GM21528 (cell line): Measurements from ENCODE around the gene TNIK.
"Not testable (repeated sequence)": the region's sequence is repeated elsewhere in the genome, so short reads cannot be mapped to it uniquely, and the experiment has no call there.

Experiments used
- ATAC-seq: cut with Tn5 transposase; IDR thresholded peaks from one replicate; pipeline ENCODE4 v1.9.1; 2021; ENCODE audit warnings: mild to moderate bottlenecking, moderate library complexity; ENCODE audit not compliant: unreplicated experiment, low FRiP score

TNIK gene

GRCh38 chr3:171371354-171371753 lies 88.9 kb downstream of the TNIK start:
- no peak for ATAC-seq

- no peak for ATAC-seq
These were observed 91.0 kb downstream of the TNIK start for GRCh38 chr3:171369156-171369555.

GRCh38 chr3:171366738-171367137 lies 93.5 kb downstream of the TNIK start:
- ATAC-seq: not testable (repeated sequence)

- no peak for ATAC-seq
These were observed 94.2 kb downstream of the TNIK start for GRCh38 chr3:171366043-171366442.

- no peak for ATAC-seq
These were observed 94.7 kb downstream of the TNIK start for GRCh38 chr3:171365489-171365888.

- ATAC-seq: no peak
These were observed 95.7 kb downstream of the TNIK start for GRCh38 chr3:171364500-171364899.

GRCh38 chr3:171363202-171363601 lies 97.0 kb downstream of the TNIK start:
- no peak for ATAC-seq

GRCh38 chr3:171362575-171362974 lies 97.6 kb downstream of the TNIK start:
- no peak for ATAC-seq

GRCh38 chr3:171358881-171359198 lies 101.4 kb downstream of the TNIK start:
- no peak for ATAC-seq

- ATAC-seq: no peak
These were observed 101.9 kb downstream of the TNIK start for GRCh38 chr3:171358181-171358880.

- ATAC-seq: no peak
These were observed 102.5 kb downstream of the TNIK start for GRCh38 chr3:171357721-171358120.

- ATAC-seq: no peak
These were observed 104.0 kb downstream of the TNIK start for GRCh38 chr3:171356251-171356650.

GRCh38 chr3:171354706-171355582 lies 105.3 kb downstream of the TNIK start:
- ATAC-seq: no peak

GRCh38 chr3:171354049-171354705 lies 106.0 kb downstream of the TNIK start:
- ATAC-seq: no peak

GRCh38 chr3:171353423-171353822 lies 106.8 kb downstream of the TNIK start:
- no peak for ATAC-seq

- no peak for ATAC-seq
These were observed 107.7 kb downstream of the TNIK start for GRCh38 chr3:171352387-171352935.

GRCh38 chr3:171351676-171352075 lies 108.5 kb downstream of the TNIK start:
- no peak for ATAC-seq

- ATAC-seq: no peak
These were observed 109.8 kb downstream of the TNIK start for GRCh38 chr3:171350364-171350763.

GRCh38 chr3:171349392-171349791 lies 110.8 kb downstream of the TNIK start:
- ATAC-seq: no peak

GRCh38 chr3:171348121-171348520 lies 112.1 kb downstream of the TNIK start:
- peak; percentile 10 for ATAC-seq
